GM23338 (cell line): Measurements from ENCODE around the gene KPTN. TPM values are rescaled to one million over a fixed set of nuclear protein-coding genes. Genes with fewer than 3 reads are reported as not detected.

Source experiments
- ATAC-seq: fragments of 200-7000 bp; cut with Tn5 transposase; 3 replicates; pipeline ENCODE4 v1.9.1; 2020
- DNase-seq: peaks from one replicate; pipeline ENCODE4 v3.0.0-alpha.2; 2015; ENCODE audit warnings: low spot score
- H2AFZ ChIP-seq: fragments of 200-600 bp; sonication (generic); 2 replicates; pipeline ENCODE4 v1.8.0; 2016; ENCODE audit warnings: antibody characterized with exemption, mild to moderate bottlenecking, moderate library complexity
- H3F3A ChIP-seq: fragments of 200-600 bp; sonication (generic); replicated peaks from 2 replicates; pipeline ENCODE4 v1.8.0; 2017; ENCODE audit warnings: antibody characterized with exemption, mixed run types, low read depth
- H3K27ac ChIP-seq: fragments of 200-600 bp; sonication (generic); 2 replicates; pipeline ENCODE4 v1.6.1; 2016; ENCODE audit warnings: low read depth
- H3K27me3 ChIP-seq: fragments of 200-600 bp; sonication (generic); 2 replicates; pipeline ENCODE4 v1.8.0; 2016; ENCODE audit warnings: mild to moderate bottlenecking, mixed run types, moderate library complexity; ENCODE audit not compliant: insufficient read depth
- H3K36me3 ChIP-seq: fragments of 200-600 bp; sonication (generic); 2 replicates; pipeline ENCODE4 v1.8.0; 2016; ENCODE audit warnings: mild to moderate bottlenecking; ENCODE audit not compliant: insufficient read depth
- H3K4me1 ChIP-seq: fragments of 200-600 bp; sonication (generic); 2 replicates; pipeline ENCODE4 v1.8.0; 2016; ENCODE audit warnings: mild to moderate bottlenecking, moderate library complexity; ENCODE audit not compliant: insufficient read depth
- H3K4me2 ChIP-seq: fragments of 200-600 bp; sonication (generic); 2 replicates; pipeline ENCODE4 v1.7.1; 2017; ENCODE audit warnings: mixed run types
- H3K4me3 ChIP-seq: fragments of 200-600 bp; sonication (generic); 2 replicates; pipeline ENCODE4 v1.6.1; 2016; ENCODE audit warnings: mixed run types
- H3K79me2 ChIP-seq: fragments of 200-600 bp; sonication (generic); replicated peaks from 2 replicates; pipeline ENCODE4 v1.8.0; 2017; ENCODE audit warnings: mild to moderate bottlenecking; ENCODE audit not compliant: insufficient read depth
- H3K9me2 ChIP-seq: fragments of 200-600 bp; sonication (generic); 2 replicates; pipeline ENCODE4 v1.8.0; 2017; ENCODE audit not compliant: insufficient read depth
- H4K20me1 ChIP-seq: fragments of 200-600 bp; sonication (generic); replicated peaks from 2 replicates; pipeline ENCODE4 v1.8.0; 2017; ENCODE audit warnings: mild to moderate bottlenecking; ENCODE audit not compliant: insufficient read depth
- H3K27ac Mint-ChIP-seq: 2 replicates; pipeline ENCODE4 v1.8.0; 2020; ENCODE audit warnings: inconsistent platforms, mild to moderate bottlenecking, moderate library complexity, mixed read lengths
- H3K27me3 Mint-ChIP-seq: 3 replicates; pipeline ENCODE4 v1.8.0; 2022; ENCODE audit warnings: low read depth, mild to moderate bottlenecking, moderate library complexity, mixed read lengths, inconsistent platforms; ENCODE audit not compliant: insufficient read depth, poor library complexity
- H3K36me3 Mint-ChIP-seq: 3 replicates; pipeline ENCODE4 v1.8.0; 2021; ENCODE audit warnings: low read depth, mild to moderate bottlenecking, inconsistent platforms, moderate library complexity, mixed read lengths
- H3K4me1 Mint-ChIP-seq: 3 replicates; pipeline ENCODE4 v1.8.0; 2020; ENCODE audit warnings: mild to moderate bottlenecking, inconsistent platforms, mixed read lengths
- H3K4me3 Mint-ChIP-seq: 3 replicates; pipeline ENCODE4 v1.8.0; 2021; ENCODE audit warnings: moderate library complexity, mild to moderate bottlenecking, inconsistent platforms, mixed read lengths
- H3K9me3 Mint-ChIP-seq: 3 replicates; pipeline ENCODE4 v1.8.0; 2020; ENCODE audit warnings: moderate library complexity, mild to moderate bottlenecking, inconsistent platforms, mixed read lengths
- CREB1 ChIP-seq: fragments of 250-450 bp; sonication (Bioruptor Pico); IDR thresholded peaks from 2 replicates; pipeline ENCODE4 v1.5.0; 2020; ENCODE audit warnings: low read depth, mild to moderate bottlenecking, moderate library complexity
- EZH2 ChIP-seq: fragments of 200-600 bp; sonication (generic); IDR thresholded peaks from one replicate; pipeline ENCODE4 v1.8.0; 2017; ENCODE audit warnings: antibody characterized with exemption, mild to moderate bottlenecking, low read depth; ENCODE audit not compliant: unreplicated experiment
- EZH2phosphoT487 ChIP-seq: fragments of 200-600 bp; sonication (generic); IDR thresholded peaks from one replicate; pipeline ENCODE4 v1.8.1; 2018; ENCODE audit warnings: antibody characterized with exemption; ENCODE audit not compliant: unreplicated experiment
- JUNB ChIP-seq: IDR thresholded peaks from one replicate; pipeline ENCODE4 v1.6.1; 2016; ENCODE audit warnings: antibody characterized with exemption; ENCODE audit not compliant: unreplicated experiment
- NANOG ChIP-seq: IDR thresholded peaks from 2 replicates; pipeline ENCODE4 v1.6.1; 2016; ENCODE audit warnings: antibody characterized with exemption, borderline replicate concordance
- POLR2AphosphoS5 ChIP-seq: IDR thresholded peaks from 2 replicates; pipeline ENCODE4 v1.6.1; 2016; ENCODE audit warnings: antibody characterized with exemption, low read depth
- STAT1 ChIP-seq: IDR thresholded peaks from one replicate; pipeline ENCODE4 v1.6.1; 2016; ENCODE audit warnings: antibody characterized with exemption; ENCODE audit not compliant: unreplicated experiment
- ZNF114 ChIP-seq: fragments of 250-450 bp; sonication (Bioruptor Pico); IDR thresholded peaks from 2 replicates; pipeline ENCODE4 v1.5.0; 2020; ENCODE audit warnings: mild to moderate bottlenecking, moderate library complexity
- ZNF331 ChIP-seq: fragments of 250-450 bp; sonication (Bioruptor Pico); IDR thresholded peaks from 2 replicates; pipeline ENCODE4 v1.5.0; 2020; ENCODE audit warnings: low read depth, mild to moderate bottlenecking, moderate library complexity
- polyA plus RNA-seq: library from polyadenylated mRNA; unstranded; fragments of >200 nt; fragmentation: Nextera tagmentation; extraction: Ambion mirVana; gene quantifications from 2 replicates; pipeline ENCODE4 v1.2.1, GENCODE V29; 2016
- total RNA-seq: library from RNA; depleted of rRNA; stranded (reverse); fragments of >200 nt; shearing (Covaris generic); gene quantifications from 2 replicates; pipeline ENCODE4 v1.2.3, GENCODE V29; 2014
- TF ChIP-seq, protein P1 (sequence below): IDR thresholded peaks from 2 replicates; pipeline ENCODE4 v1.6.1; 2016; ENCODE audit warnings: antibody characterized with exemption
- TF ChIP-seq, protein P2 (sequence below): fragments of 250-450 bp; sonication (Bioruptor Pico); IDR thresholded peaks from 2 replicates; pipeline ENCODE4 v1.5.0; 2020; ENCODE audit warnings: mild to moderate bottlenecking, moderate library complexity
- TF ChIP-seq, protein P3 (sequence below), 2 experiments: fragments of 200-600 bp in 1 of 2; sonication (generic) in 1 of 2; conservative IDR thresholded peaks; 2 replicates each; pipeline versions ENCODE4 v1.5.1 to v1.6.1; 2016 to 2017; ENCODE audit warnings: antibody characterized with exemption in 2 of 2, low read depth in 2 of 2, mild to moderate bottlenecking in 2 of 2, moderate library complexity in 1 of 2
- TF ChIP-seq, protein P4 (sequence below): IDR thresholded peaks from one replicate; pipeline ENCODE4 v1.6.1; 2018; ENCODE audit warnings: antibody characterized with exemption; ENCODE audit not compliant: unreplicated experiment

KPTN gene
- total and polyA plus RNA-seq, 2 experiments from 2014 or later, result 19.8 to 26.2 TPM

DNA sequence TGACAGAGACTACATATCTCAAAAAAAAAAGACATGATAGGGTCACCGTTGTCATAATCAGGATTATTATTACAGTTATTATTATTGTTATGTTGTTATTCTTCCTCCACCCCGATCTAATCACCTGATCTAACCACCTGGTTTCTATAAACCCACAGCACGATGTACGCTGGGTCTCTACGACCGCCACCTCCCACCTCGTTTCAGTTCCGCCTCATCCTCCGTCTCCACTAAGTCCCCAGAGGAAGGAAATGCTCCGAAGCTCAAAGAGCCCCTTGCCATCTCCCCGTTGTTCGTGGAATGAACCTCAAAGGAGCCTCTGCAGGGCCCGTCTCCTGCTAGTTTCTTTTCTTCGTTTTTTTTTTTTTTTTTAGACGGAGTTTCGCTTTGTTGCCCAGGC is 48.8 kb downstream of the KPTN start:
- Histone ChIP-seq H3K4me3 (no peak overlapping the region), H3K27ac (no peak overlapping the region), H3K4me1 (peaks cover 3% of the 10 kb centered on the region; the same call in 1 of the 2 replicates), H3F3A (peaks cover 15% of the 10 kb centered on the region; the same call in 1 of the 2 replicates), H3K4me2 (no peak overlapping the region), H3K27me3 (peaks cover 19% of the 10 kb centered on the region), H3K79me2 (no peaks in the 10 kb centered on the region), H3K9me2 (no peaks in the 10 kb centered on the region), H3K36me3 (no peaks in the 10 kb centered on the region), H4K20me1 (peaks cover 3% of the 10 kb centered on the region; the same call in 1 of the 2 replicates), H2AFZ (no peak overlapping the region)
- Mint-ChIP-seq H3K27me3 (peaks cover 25% of the 10 kb centered on the region), H3K9me3 (no peaks in the 10 kb centered on the region; the same call in 1 of the 3 replicates), H3K4me3 (no peak overlapping the region), H3K4me1 (peaks cover 6% of the 10 kb centered on the region; the same call in 2 of the 3 replicates), H3K27ac (no peak overlapping the region), H3K36me3 (no peaks in the 10 kb centered on the region)
- DNase-seq (no peak), ATAC-seq (no peak)
- TF ChIP-seq, protein P1, sequence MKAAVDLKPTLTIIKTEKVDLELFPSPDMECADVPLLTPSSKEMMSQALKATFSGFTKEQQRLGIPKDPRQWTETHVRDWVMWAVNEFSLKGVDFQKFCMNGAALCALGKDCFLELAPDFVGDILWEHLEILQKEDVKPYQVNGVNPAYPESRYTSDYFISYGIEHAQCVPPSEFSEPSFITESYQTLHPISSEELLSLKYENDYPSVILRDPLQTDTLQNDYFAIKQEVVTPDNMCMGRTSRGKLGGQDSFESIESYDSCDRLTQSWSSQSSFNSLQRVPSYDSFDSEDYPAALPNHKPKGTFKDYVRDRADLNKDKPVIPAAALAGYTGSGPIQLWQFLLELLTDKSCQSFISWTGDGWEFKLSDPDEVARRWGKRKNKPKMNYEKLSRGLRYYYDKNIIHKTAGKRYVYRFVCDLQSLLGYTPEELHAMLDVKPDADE, result no peak
- TF ChIP-seq, protein P2, sequence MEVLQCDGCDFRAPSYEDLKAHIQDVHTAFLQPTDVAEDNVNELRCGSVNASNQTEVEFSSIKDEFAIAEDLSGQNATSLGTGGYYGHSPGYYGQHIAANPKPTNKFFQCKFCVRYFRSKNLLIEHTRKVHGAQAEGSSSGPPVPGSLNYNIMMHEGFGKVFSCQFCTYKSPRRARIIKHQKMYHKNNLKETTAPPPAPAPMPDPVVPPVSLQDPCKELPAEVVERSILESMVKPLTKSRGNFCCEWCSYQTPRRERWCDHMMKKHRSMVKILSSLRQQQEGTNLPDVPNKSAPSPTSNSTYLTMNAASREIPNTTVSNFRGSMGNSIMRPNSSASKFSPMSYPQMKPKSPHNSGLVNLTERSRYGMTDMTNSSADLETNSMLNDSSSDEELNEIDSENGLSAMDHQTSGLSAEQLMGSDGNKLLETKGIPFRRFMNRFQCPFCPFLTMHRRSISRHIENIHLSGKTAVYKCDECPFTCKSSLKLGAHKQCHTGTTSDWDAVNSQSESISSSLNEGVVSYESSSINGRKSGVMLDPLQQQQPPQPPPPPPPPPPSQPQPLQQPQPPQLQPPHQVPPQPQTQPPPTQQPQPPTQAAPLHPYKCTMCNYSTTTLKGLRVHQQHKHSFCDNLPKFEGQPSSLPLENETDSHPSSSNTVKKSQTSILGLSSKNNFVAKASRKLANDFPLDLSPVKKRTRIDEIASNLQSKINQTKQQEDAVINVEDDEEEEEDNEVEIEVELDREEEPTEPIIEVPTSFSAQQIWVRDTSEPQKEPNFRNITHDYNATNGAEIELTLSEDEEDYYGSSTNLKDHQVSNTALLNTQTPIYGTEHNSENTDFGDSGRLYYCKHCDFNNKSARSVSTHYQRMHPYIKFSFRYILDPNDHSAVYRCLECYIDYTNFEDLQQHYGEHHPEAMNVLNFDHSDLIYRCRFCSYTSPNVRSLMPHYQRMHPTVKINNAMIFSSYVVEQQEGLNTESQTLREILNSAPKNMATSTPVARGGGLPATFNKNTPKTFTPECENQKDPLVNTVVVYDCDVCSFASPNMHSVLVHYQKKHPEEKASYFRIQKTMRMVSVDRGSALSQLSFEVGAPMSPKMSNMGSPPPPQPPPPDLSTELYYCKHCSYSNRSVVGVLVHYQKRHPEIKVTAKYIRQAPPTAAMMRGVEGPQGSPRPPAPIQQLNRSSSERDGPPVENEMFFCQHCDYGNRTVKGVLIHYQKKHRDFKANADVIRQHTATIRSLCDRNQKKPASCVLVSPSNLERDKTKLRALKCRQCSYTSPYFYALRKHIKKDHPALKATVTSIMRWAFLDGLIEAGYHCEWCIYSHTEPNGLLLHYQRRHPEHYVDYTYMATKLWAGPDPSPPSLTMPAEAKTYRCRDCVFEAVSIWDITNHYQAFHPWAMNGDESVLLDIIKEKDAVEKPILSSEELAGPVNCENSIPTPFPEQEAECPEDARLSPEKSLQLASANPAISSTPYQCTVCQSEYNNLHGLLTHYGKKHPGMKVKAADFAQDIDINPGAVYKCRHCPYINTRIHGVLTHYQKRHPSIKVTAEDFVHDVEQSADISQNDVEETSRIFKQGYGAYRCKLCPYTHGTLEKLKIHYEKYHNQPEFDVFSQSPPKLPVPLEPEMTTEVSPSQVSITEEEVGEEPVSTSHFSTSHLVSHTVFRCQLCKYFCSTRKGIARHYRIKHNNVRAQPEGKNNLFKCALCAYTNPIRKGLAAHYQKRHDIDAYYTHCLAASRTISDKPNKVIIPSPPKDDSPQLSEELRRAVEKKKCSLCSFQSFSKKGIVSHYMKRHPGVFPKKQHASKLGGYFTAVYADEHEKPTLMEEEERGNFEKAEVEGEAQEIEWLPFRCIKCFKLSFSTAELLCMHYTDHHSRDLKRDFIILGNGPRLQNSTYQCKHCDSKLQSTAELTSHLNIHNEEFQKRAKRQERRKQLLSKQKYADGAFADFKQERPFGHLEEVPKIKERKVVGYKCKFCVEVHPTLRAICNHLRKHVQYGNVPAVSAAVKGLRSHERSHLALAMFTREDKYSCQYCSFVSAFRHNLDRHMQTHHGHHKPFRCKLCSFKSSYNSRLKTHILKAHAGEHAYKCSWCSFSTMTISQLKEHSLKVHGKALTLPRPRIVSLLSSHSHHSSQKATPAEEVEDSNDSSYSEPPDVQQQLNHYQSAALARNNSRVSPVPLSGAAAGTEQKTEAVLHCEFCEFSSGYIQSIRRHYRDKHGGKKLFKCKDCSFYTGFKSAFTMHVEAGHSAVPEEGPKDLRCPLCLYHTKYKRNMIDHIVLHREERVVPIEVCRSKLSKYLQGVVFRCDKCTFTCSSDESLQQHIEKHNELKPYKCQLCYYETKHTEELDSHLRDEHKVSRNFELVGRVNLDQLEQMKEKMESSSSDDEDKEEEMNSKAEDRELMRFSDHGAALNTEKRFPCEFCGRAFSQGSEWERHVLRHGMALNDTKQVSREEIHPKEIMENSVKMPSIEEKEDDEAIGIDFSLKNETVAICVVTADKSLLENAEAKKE (CRISPR knock-in tag), result no peak
- no peak for TF ChIP-seq EZH2
- no peak for TF ChIP-seq JUNB
- TF ChIP-seq, protein P3, sequence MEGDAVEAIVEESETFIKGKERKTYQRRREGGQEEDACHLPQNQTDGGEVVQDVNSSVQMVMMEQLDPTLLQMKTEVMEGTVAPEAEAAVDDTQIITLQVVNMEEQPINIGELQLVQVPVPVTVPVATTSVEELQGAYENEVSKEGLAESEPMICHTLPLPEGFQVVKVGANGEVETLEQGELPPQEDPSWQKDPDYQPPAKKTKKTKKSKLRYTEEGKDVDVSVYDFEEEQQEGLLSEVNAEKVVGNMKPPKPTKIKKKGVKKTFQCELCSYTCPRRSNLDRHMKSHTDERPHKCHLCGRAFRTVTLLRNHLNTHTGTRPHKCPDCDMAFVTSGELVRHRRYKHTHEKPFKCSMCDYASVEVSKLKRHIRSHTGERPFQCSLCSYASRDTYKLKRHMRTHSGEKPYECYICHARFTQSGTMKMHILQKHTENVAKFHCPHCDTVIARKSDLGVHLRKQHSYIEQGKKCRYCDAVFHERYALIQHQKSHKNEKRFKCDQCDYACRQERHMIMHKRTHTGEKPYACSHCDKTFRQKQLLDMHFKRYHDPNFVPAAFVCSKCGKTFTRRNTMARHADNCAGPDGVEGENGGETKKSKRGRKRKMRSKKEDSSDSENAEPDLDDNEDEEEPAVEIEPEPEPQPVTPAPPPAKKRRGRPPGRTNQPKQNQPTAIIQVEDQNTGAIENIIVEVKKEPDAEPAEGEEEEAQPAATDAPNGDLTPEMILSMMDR (conservative IDR thresholded peaks at IDR 0.05; ENCODE audit: low read depth in 2 of 2), result no peak
- TF ChIP-seq, protein P4, sequence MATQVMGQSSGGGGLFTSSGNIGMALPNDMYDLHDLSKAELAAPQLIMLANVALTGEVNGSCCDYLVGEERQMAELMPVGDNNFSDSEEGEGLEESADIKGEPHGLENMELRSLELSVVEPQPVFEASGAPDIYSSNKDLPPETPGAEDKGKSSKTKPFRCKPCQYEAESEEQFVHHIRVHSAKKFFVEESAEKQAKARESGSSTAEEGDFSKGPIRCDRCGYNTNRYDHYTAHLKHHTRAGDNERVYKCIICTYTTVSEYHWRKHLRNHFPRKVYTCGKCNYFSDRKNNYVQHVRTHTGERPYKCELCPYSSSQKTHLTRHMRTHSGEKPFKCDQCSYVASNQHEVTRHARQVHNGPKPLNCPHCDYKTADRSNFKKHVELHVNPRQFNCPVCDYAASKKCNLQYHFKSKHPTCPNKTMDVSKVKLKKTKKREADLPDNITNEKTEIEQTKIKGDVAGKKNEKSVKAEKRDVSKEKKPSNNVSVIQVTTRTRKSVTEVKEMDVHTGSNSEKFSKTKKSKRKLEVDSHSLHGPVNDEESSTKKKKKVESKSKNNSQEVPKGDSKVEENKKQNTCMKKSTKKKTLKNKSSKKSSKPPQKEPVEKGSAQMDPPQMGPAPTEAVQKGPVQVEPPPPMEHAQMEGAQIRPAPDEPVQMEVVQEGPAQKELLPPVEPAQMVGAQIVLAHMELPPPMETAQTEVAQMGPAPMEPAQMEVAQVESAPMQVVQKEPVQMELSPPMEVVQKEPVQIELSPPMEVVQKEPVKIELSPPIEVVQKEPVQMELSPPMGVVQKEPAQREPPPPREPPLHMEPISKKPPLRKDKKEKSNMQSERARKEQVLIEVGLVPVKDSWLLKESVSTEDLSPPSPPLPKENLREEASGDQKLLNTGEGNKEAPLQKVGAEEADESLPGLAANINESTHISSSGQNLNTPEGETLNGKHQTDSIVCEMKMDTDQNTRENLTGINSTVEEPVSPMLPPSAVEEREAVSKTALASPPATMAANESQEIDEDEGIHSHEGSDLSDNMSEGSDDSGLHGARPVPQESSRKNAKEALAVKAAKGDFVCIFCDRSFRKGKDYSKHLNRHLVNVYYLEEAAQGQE, result no peak
- no peak for TF ChIP-seq EZH2phosphoT487
- no peak for TF ChIP-seq CREB1
- no peak for TF ChIP-seq NANOG
- no peak for TF ChIP-seq ZNF331 (CRISPR knock-in tag)
- TF ChIP-seq POLR2AphosphoS5, result no peak
- no peak for TF ChIP-seq ZNF114 (CRISPR knock-in tag)
- no peak for TF ChIP-seq STAT1
